PC-3 (cell line): ENCODE results near the gene SETD1B. TPM values are rescaled to one million over a fixed set of nuclear protein-coding genes. Genes with fewer than 3 reads are reported as not detected.

ENCODE experiments used
- ATAC-seq: fragments of 200-7000 bp; cut with Tn5 transposase; 2 replicates; pipeline ENCODE4 v1.9.1; 2020; ENCODE audit warnings: mild to moderate bottlenecking, moderate library complexity
- BruUV-seq: library from RNA; stranded (reverse); fragments of 400-500 nt; replicated peaks from 2 replicates; lab custom pipeline; 2021; lab: Mats Ljungman, UMichigan
- CTCF ChIA-PET: fragments of 300-600 bp; sonication (Branson Sonifier 250); formaldehyde crosslinking; loops from one replicate; lab custom pipeline; 2022; ENCODE audit warnings: antibody characterized with exemption; lab: Charles Lee
- POLR2A ChIA-PET: fragments of 300-600 bp; sonication (Branson Sonifier 250); formaldehyde crosslinking; loops from one replicate; lab custom pipeline; 2022; ENCODE audit warnings: antibody characterized with exemption; ENCODE audit not compliant: unreplicated experiment; lab: Charles Lee
- DNase-seq: peaks from one replicate; pipeline ENCODE4 v3.0.0-alpha.2; 2015
- H2AFZ ChIP-seq: fragments of 300-600 bp; sonication (generic); 2 replicates; pipeline ENCODE4 v1.6.0; 2016; ENCODE audit warnings: antibody characterized with exemption, low read length
- H3F3A ChIP-seq: fragments of 300-600 bp; sonication (generic); one replicate; pipeline ENCODE4 v1.6.0; 2017; ENCODE audit warnings: antibody characterized with exemption, low read length, control low read depth, mild to moderate bottlenecking; ENCODE audit not compliant: unreplicated experiment
- H3K27ac ChIP-seq: fragments of 300-600 bp; sonication (generic); 2 replicates; pipeline ENCODE4 v1.5.1; 2016; ENCODE audit warnings: mild to moderate bottlenecking, low read length
- H3K27me3 ChIP-seq: fragments of 300-600 bp; sonication (generic); 2 replicates; pipeline ENCODE4 v1.6.1; 2016; ENCODE audit warnings: low read length, mixed read lengths
- H3K36me3 ChIP-seq: fragments of 300-600 bp; sonication (generic); 2 replicates; pipeline ENCODE4 v1.6.1; 2016; ENCODE audit warnings: low read depth, mixed run types, low read length, mixed read lengths
- H3K4me1 ChIP-seq: fragments of 300-600 bp; sonication (generic); 2 replicates; pipeline ENCODE4 v1.5.1; 2016; ENCODE audit warnings: low read length; ENCODE audit not compliant: insufficient read depth
- H3K4me2 ChIP-seq: fragments of 300-600 bp; sonication (generic); 2 replicates; pipeline ENCODE4 v1.6.0; 2016; ENCODE audit warnings: low read length
- H3K4me3 ChIP-seq: fragments of 300-600 bp; sonication (generic); 2 replicates; pipeline ENCODE4 v1.5.1; 2016; ENCODE audit warnings: mild to moderate bottlenecking, low read length, mixed read lengths
- H3K79me2 ChIP-seq: fragments of 300-600 bp; sonication (generic); 2 replicates; pipeline ENCODE4 v1.6.1; 2017; ENCODE audit warnings: low read length, mixed read lengths
- H3K9ac ChIP-seq: fragments of 300-600 bp; sonication (generic); 2 replicates; pipeline ENCODE4 v1.6.0; 2016; ENCODE audit warnings: mild to moderate bottlenecking, low read length
- H3K9me2 ChIP-seq: fragments of 300-600 bp; sonication (generic); replicated peaks from 2 replicates; pipeline ENCODE4 v1.6.1; 2016; ENCODE audit warnings: mixed run types, low read length, mixed read lengths
- H3K9me3 ChIP-seq: fragments of 300-600 bp; sonication (generic); 2 replicates; pipeline ENCODE4 v1.6.1; 2016; ENCODE audit warnings: low read length, mixed read lengths
- H4K20me1 ChIP-seq: fragments of 300-600 bp; sonication (generic); 2 replicates; pipeline ENCODE4 v1.6.1; 2016; ENCODE audit warnings: low read length, mixed read lengths
- CTCF ChIP-seq: fragments of 300-600 bp; sonication (generic); conservative IDR thresholded peaks from 2 replicates; pipeline ENCODE4 v1.5.1; 2017; ENCODE audit warnings: antibody characterized with exemption, low read depth, mild to moderate bottlenecking, low read length
- EZH2 ChIP-seq: fragments of 300-600 bp; sonication (generic); IDR thresholded peaks from one replicate; pipeline ENCODE4 v1.6.1; 2017; ENCODE audit warnings: antibody characterized with exemption, mild to moderate bottlenecking, low read length; ENCODE audit not compliant: unreplicated experiment
- EZH2phosphoT487 ChIP-seq: fragments of 300-600 bp; sonication (generic); IDR thresholded peaks from 2 replicates; pipeline ENCODE4 v1.6.1; 2018; ENCODE audit warnings: mild to moderate bottlenecking, antibody characterized with exemption, low read length, borderline replicate concordance
- intact Hi-C: fragments of 100-400 bp; cut with micrococcal nuclease; formaldehyde crosslinking; loops from 2 replicates; pipeline ENCODE4 v1.9.0; 2023
- total RNA-seq: library from RNA; depleted of rRNA; stranded (reverse); fragments of >200 nt; gene quantifications from 2 replicates; pipeline ENCODE4 v1.2.3, GENCODE V29; 2014

SETD1B gene
- total RNA-seq, 1 experiment from 2014 or later, result 7.5 TPM

- H3K4me3 ChIP-seq, result no peak overlapping the region
- H3K9me3 ChIP-seq, result no peaks in the 10 kb centered on the region
- ATAC-seq (no peak), DNase-seq (no peak)
- H3K36me3 ChIP-seq, result peaks cover 59% of the 10 kb centered on the region
- ChIA-PET POLR2A (no interaction called here), CTCF (interaction anchor here (0.8 kb wide), 1 partner anchor 26 kb away, joined by 3 read pairs; no protein-coding TSS in a partner anchor)
- no peak overlapping the region for H2AFZ ChIP-seq
- H3K27me3 ChIP-seq, result no peaks in the 10 kb centered on the region
- H3K9ac ChIP-seq, result no peak overlapping the region
- no peak overlapping the region for H3K27ac ChIP-seq
- no peaks in the 10 kb centered on the region for H4K20me1 ChIP-seq
- BruUV-seq, result no TSS peak
- TF ChIP-seq CTCF (no peak), EZH2 (no peak), EZH2phosphoT487 (no peak)
- H3K79me2 ChIP-seq, result peaks cover 2% of the 10 kb centered on the region; the same call in 1 of the 2 replicates
- no peaks in the 10 kb centered on the region for H3K4me1 ChIP-seq
- no peaks in the 10 kb centered on the region for H3F3A ChIP-seq
- intact Hi-C loops, result no loop called here
- H3K9me2 ChIP-seq, result no peaks in the 10 kb centered on the region
- H3K4me2 ChIP-seq, result no peak overlapping the region
These were observed 16.2 kb downstream of the SETD1B start for GRCh38 chr12:121820056-121820455.

GRCh38 chr12:121822393-121823100, 18.7 kb downstream of the SETD1B start:
- Histone ChIP-seq H3K9me3 (no peaks in the 10 kb centered on the region), H3K4me1 (no peaks in the 10 kb centered on the region), H3K9me2 (no peaks in the 10 kb centered on the region), H3K9ac (no peak overlapping the region), H3K4me3 (no peak overlapping the region), H3K36me3 (peaks cover 40% of the 10 kb centered on the region), H3K4me2 (no peak overlapping the region), H3K27me3 (no peaks in the 10 kb centered on the region), H3F3A (no peaks in the 10 kb centered on the region), H4K20me1 (no peaks in the 10 kb centered on the region), H3K79me2 (no peaks in the 10 kb centered on the region), H3K27ac (no peak overlapping the region), H2AFZ (no peak overlapping the region)
- DNase-seq (no peak), ATAC-seq (no peak)
- ChIA-PET POLR2A (no interaction called here), CTCF (interaction anchor here (0.6 kb wide), 1 partner anchor 28 kb away, joined by 3 read pairs; no protein-coding TSS in a partner anchor)
- TF ChIP-seq CTCF, result no peak
- no peak for TF ChIP-seq EZH2
- TF ChIP-seq EZH2phosphoT487, result no peak
- no TSS peak for BruUV-seq
- intact Hi-C loops, result no loop called here
